Right ventricle myocardium superior (tissue), 1 donor: Measurements from ENCODE around the gene GGT7. TPM values are rescaled to one million over a fixed set of nuclear protein-coding genes. Genes with fewer than 3 reads are reported as not detected.
"Not testable (repeated sequence)": the region's sequence is repeated elsewhere in the genome, so short reads cannot be mapped to it uniquely, and the experiment has no call there.

Experiments used
- ATAC-seq: fragments of 200-7000 bp; cut with Tn5 transposase; one replicate; pipeline ENCODE4 v1.9.1; 2020; ENCODE audit warnings: mild to moderate bottlenecking; ENCODE audit not compliant: poor library complexity
- DNase-seq: peaks from one replicate; pipeline ENCODE4 v3.0.0-alpha.2; 2020
- intact Hi-C: fragments of 100-400 bp; cut with DNase I; formaldehyde crosslinking; loops from one replicate; pipeline ENCODE4 v1.11.2; 2022
- total RNA-seq: library from RNA; stranded (reverse); fragmentation: NEBNext Ultra II Directional; extraction: Animal tissue kit (Norgen Biotek cat#: 25700); gene quantifications from one replicate; pipeline ENCODE4 v1.2.1, GENCODE V29; 2021
- donor health status: DM: no; HTN: yes; CAD: no; lungs with severe emphysema.

GGT7 gene
- total RNA-seq, 1 donor from 2014 or later: 21.0 TPM

GRCh38 chr20:34817072-34817471 lies 55.6 kb downstream of the GGT7 start:
- no peak for DNase-seq
- no peak for ATAC-seq
- intact Hi-C loops: no loop called here

DNA sequence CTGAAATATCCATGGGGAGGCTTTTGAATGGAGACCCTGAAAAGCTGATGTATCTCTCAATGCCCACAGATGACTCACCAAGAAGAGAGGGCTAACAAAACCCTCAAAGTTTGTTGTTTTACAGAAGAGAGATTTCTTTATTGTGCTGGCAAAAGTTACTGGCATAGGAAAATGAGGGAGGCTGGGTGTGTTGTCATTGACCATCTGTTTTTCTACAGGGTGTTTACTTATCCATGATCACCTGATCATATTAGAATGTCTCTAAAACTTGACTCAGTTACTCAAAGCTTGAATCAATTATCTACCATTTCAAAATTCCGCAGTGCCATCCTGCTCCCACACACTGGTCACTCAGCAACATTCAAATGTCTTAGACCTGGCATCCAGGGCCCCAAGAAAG lies 57.0 kb downstream of the GGT7 start:
- DNase-seq: no peak
- no peak for ATAC-seq
- intact Hi-C loops: no loop called here

DNA sequence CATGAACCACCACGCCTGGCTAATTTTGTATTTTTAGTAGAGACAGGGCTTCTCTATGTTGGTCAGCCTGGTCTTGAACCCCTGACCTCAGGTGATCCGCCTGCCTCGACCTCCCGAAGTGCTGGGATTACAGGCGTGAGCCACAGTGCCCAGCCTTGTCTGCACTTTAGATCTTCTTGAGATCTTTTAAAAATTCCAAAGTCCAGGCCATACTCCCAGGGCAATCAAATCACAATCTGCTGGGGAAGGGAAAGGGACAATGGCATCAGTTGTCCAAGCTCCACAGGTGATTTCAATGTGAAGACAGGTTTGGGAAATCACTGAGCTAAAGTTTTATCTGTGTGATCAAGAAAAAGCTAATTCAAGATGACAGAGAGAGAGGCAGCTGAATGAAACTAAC lies 64.1 kb downstream of the GGT7 start:
- intact Hi-C loops: no loop called here

GRCh38 chr20:34807944-34808465 lies 64.7 kb downstream of the GGT7 start:
- ATAC-seq, intact Hi-C loops: not testable (repeated sequence)

More for the DNA sequence above, 64.1 kb downstream of the GGT7 start:
- ATAC-seq (no peak), DNase-seq (no peak)

DNA sequence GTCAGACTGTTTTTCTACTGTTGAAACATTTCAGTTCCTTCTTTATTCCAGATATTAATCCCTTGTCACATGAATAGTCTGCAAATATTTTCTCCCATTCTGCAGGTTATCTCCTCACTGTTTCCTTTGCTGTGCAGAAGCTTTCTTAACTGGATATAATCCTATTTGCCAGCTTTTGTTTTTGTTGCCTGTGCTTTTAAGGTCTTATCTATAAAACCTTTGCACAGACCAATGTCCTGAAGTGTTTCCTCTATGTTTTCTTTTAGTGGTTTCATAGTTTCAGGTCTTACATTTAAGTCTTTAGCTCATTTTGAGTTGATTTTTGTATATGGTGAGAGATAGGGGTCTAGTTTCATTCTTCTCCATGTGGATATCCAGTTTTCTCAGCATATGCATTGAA lies 66.4 kb downstream of the GGT7 start:
- ATAC-seq (no peak), DNase-seq (no peak)
- intact Hi-C loops: no loop called here

More at GRCh38 chr20:34807944-34808465, 64.7 kb downstream of the GGT7 start:
- DNase-seq: not testable (repeated sequence)

DNA sequence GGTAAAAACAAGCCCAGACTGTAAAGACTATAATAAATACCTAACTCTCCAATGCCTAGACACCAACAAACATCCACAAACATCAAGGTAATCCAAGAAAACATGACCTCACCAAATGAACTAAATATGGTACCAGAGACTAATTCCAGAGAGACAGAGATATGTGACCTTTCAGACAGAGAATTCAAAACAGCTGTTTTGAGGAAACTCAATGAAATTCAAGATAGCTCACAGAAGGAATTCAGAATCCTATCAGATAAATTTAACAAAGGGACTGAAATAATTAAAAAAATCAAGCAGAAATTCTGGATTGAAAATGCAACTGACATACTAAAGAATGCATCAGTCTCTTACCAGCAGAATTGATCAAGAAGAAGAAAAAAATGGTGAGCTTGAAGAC lies 73.8 kb downstream of the GGT7 start:
- ATAC-seq: no peak
- no peak for DNase-seq
- intact Hi-C loops: no loop called here

GRCh38 chr20:34798328-34798727 lies 74.3 kb downstream of the GGT7 start:
- DNase-seq: no peak
- intact Hi-C loops: no loop called here
- ATAC-seq: no peak

DNA sequence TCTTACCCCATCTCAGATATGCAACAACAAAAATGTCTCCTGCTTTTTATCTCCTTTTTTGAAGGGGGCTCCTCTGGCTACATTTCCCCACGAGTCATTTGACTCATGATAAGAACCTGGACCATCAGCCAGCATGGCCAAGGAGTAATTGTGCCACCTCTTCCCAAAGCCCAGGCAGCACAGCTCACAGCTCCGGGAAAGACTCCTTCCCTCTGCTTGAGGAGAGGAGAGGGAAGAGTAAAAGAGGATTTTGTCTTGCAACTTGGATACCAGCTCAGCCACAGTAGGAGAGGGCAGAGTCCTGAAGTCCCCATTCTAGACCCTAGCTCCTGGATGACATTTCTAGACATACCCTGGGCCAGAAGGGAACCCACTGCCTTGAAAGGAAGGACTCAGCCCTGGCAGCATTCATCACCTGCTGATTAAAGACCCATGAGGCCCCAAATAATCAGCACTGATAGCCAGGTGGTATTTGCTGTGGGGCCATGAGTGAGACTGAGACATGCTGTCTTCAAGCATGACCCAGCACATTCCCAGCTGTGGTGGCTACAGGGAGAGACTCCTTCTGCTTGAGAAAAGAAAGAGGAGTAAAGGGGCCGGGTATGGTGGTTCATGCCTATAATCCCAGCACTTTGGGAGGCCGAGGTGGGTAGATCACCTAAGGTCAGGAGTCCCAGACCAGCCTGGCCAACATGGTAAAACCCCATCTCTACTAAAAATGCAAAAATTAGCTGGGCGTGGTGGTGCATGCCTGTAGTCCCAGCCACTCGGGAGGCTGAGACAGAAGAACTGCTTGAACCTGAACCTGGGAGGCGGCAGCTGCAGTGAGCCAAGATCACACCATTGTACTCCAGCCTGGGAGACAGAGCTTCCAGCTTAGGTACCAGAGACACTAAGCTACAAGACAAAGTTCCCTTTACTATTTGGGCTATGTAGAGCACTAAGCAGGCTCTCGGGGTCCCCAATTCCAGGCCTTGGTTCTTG lies 75.4 kb downstream of the GGT7 start:
- intact Hi-C loops: no loop called here
- ATAC-seq: no peak
- no peak for DNase-seq

Other genes starting within 250 kb of the GGT7 start
- gene PIGU, start 195.8 kb downstream of the GGT7 start, total RNA-seq: 10.9 TPM
- 108 TPM for gene TP53INP2, start 168.5 kb downstream of the GGT7 start, total RNA-seq
- gene NCOA6, start 47.2 kb downstream of the GGT7 start, total RNA-seq: 13.4 TPM
- 137 TPM for gene ACSS2, start 3.8 kb upstream of the GGT7 start, total RNA-seq
- 15.7 TPM for gene GSS, start 83.0 kb upstream of the GGT7 start, total RNA-seq
- gene MYH7B, start 83.0 kb upstream of the GGT7 start, total RNA-seq: 222 TPM
- 33.8 TPM for gene TRPC4AP, start 220.0 kb upstream of the GGT7 start, total RNA-seq